Endothelial cell of umbilical vein (primary cell): ENCODE measurements around the gene ACOX3. TPM values are rescaled to one million over a fixed set of nuclear protein-coding genes. Genes with fewer than 3 reads are reported as not detected.

Source experiments
- BruUV-seq: library from RNA; stranded (reverse); fragments of 400-500 nt; replicated peaks from 2 replicates; lab custom pipeline; 2021; lab: Mats Ljungman, UMichigan
- CTCF ChIA-PET: fragments of 300-600, 350-600 bp; sonication (Branson Sonifier 250); formaldehyde crosslinking; loops from one replicate; lab custom pipeline; 2021; ENCODE audit warnings: antibody characterized with exemption, inconsistent platforms; lab: Charles Lee
- POLR2A ChIA-PET: fragments of 300-600, 350-600 bp; sonication (Branson Sonifier 250); formaldehyde crosslinking; loops from one replicate; lab custom pipeline; 2021; ENCODE audit warnings: antibody characterized with exemption, inconsistent platforms; lab: Charles Lee
- DNase-seq: peaks from one replicate; pipeline ENCODE4 v3.0.0-alpha.2; 2011; ENCODE audit warnings: low read depth, low spot score
- FAIRE-seq: peaks from 2 replicates; lab custom pipeline; 2011; peaks lifted over from hg19 to GRCh38; lab: Jason Lieb, UNC
- H2AFZ ChIP-seq: 2 replicates; pipeline ENCODE4 v1.6.0; 2012; ENCODE audit warnings: low read depth, low read length, control low read depth, inconsistent platforms
- H3K27ac ChIP-seq: 2 replicates; pipeline ENCODE4 v1.5.1; 2011; ENCODE audit warnings: low read depth, mild to moderate bottlenecking, control low read depth, low read length, moderate library complexity; ENCODE audit not compliant: insufficient read depth
- H3K27me3 ChIP-seq, 2 experiments: 2 replicates each; pipeline versions ENCODE4 v1.6.0 to v1.6.1; 2011; ENCODE audit warnings: low read length in 2 of 2, mixed read lengths in 1 of 2; ENCODE audit not compliant: control insufficient read depth in 2 of 2, insufficient read depth in 2 of 2
- H3K36me3 ChIP-seq, 2 experiments: 2 replicates in 1 of 2; 3 replicates in 1 of 2; pipeline ENCODE4 v1.5.1; 2011; ENCODE audit warnings: low read length in 2 of 2, mild to moderate bottlenecking in 1 of 2, moderate library complexity in 1 of 2; ENCODE audit not compliant: control insufficient read depth in 2 of 2, insufficient read depth in 2 of 2; ENCODE audit errors: extremely low read depth in 1 of 2
- H3K4me1 ChIP-seq: 3 replicates; pipeline ENCODE4 v1.5.1; 2011; ENCODE audit warnings: mild to moderate bottlenecking, low read length; ENCODE audit not compliant: control insufficient read depth, insufficient read depth; ENCODE audit errors: extremely low read depth
- H3K4me2 ChIP-seq: 2 replicates; pipeline ENCODE4 v1.6.1; 2011; ENCODE audit warnings: low read length, control low read depth, mixed read lengths; ENCODE audit not compliant: insufficient read depth
- H3K4me3 ChIP-seq, 3 experiments: fragments of 200-600 bp in 1 of 3; sonication (generic), shearing (Covaris generic) in 1 of 3; replicated peaks in 1 of 3; 2 replicates each; pipeline ENCODE4 v1.5.1; 2011 to 2016; ENCODE audit warnings: control low read depth in 3 of 3, low read length in 3 of 3, mild to moderate bottlenecking in 2 of 3, inconsistent platforms in 1 of 3, low read depth in 1 of 3, moderate library complexity in 1 of 3; ENCODE audit not compliant: insufficient read depth in 1 of 3
- H3K79me2 ChIP-seq: 2 replicates; pipeline ENCODE4 v1.6.0; 2012; ENCODE audit warnings: low read length, inconsistent platforms; ENCODE audit not compliant: control insufficient read depth, insufficient read depth
- H3K9ac ChIP-seq: replicated peaks from 2 replicates; pipeline ENCODE3; 2011; ENCODE audit warnings: low read length, control low read depth; ENCODE audit not compliant: insufficient read depth; ENCODE audit errors: extremely low read depth
- H3K9me1 ChIP-seq: replicated peaks from 3 replicates; pipeline ENCODE4 v1.6.0; 2011; ENCODE audit warnings: mild to moderate bottlenecking, low read length; ENCODE audit not compliant: control insufficient read depth, insufficient read depth; ENCODE audit errors: extremely low read depth
- H3K9me3 ChIP-seq: replicated peaks from 2 replicates; pipeline ENCODE4 v1.5.1; 2012; ENCODE audit warnings: low read length, inconsistent platforms; ENCODE audit not compliant: control insufficient read depth, insufficient read depth
- H4K20me1 ChIP-seq: replicated peaks from 2 replicates; pipeline ENCODE3; 2011; ENCODE audit warnings: mild to moderate bottlenecking, low read length; ENCODE audit not compliant: control insufficient read depth, insufficient read depth; ENCODE audit errors: extremely low read depth
- EZH2 ChIP-seq: IDR thresholded peaks from 2 replicates; pipeline ENCODE4 v1.6.1; 2012; ENCODE audit warnings: borderline replicate concordance, low read depth, mild to moderate bottlenecking, moderate library complexity, low read length, inconsistent platforms; ENCODE audit not compliant: severe bottlenecking
- FOS ChIP-seq: IDR thresholded peaks from 2 replicates; pipeline ENCODE4 v1.6.1; 2011; ENCODE audit warnings: mild to moderate bottlenecking, low read length, moderate library complexity, borderline replicate concordance; ENCODE audit not compliant: insufficient read depth
- GATA2 ChIP-seq: IDR thresholded peaks from 2 replicates; pipeline ENCODE4 v1.7.0; 2011; ENCODE audit warnings: low read depth, mild to moderate bottlenecking, moderate library complexity, mixed read lengths, low read length; ENCODE audit not compliant: insufficient read length, insufficient read depth
- JUN ChIP-seq: IDR thresholded peaks from 2 replicates; pipeline ENCODE4 v1.6.1; 2011; ENCODE audit warnings: borderline replicate concordance, low read depth; ENCODE audit not compliant: insufficient read length, insufficient read depth
- MYC ChIP-seq: IDR thresholded peaks from one replicate; pipeline ENCODE4 v1.6.1; 2011; ENCODE audit warnings: mild to moderate bottlenecking, low read depth, low read length
- POLR2A ChIP-seq: IDR thresholded peaks from 2 replicates; pipeline ENCODE4 v1.6.1; 2012; ENCODE audit warnings: low read depth, mild to moderate bottlenecking, control low read depth, low read length
- POLR2AphosphoS5 ChIP-seq: IDR thresholded peaks from 2 replicates; pipeline ENCODE4 v1.6.1; 2012; ENCODE audit warnings: low read depth, mild to moderate bottlenecking, control low read depth, low read length, moderate library complexity; ENCODE audit not compliant: insufficient read depth
- dilution Hi-C: fragments of 300-500 bp; cut with MboI; formaldehyde crosslinking; loops from one replicate; pipeline ENCODE4 v1.15.0; 2019; ENCODE audit warnings: low sequenced_read_pairs; ENCODE audit not compliant: extremely low pct_ligation_motif_present
- intact Hi-C: fragments of 100-400 bp; cut with micrococcal nuclease; formaldehyde crosslinking; loops from one replicate; pipeline ENCODE4 v1.10.0; 2022
- polyA plus RNA-seq, 4 experiments: library from polyadenylated mRNA; depleted of rRNA in 3 of 4; stranded (reverse) in 3 of 4; unstranded in 1 of 4; fragments of >200 nt; gene quantifications; 2 replicates each; pipeline versions ENCODE4 v1.2.1 to v1.2.3, GENCODE V29; 2011 to 2012; ENCODE audit warnings: missing spikeins in 1 of 4
- total RNA-seq: library from RNA; stranded (reverse); gene quantifications from 2 replicates; pipeline ENCODE4 v1.2.3, GENCODE V29; 2021
- TF ChIP-seq, protein P1 (sequence below): IDR thresholded peaks from 2 replicates; pipeline ENCODE4 v1.6.1; 2011; ENCODE audit not compliant: insufficient read depth, insufficient read length
- TF ChIP-seq, protein P2 (sequence below), 2 donors: IDR thresholded peaks; 1 replicate in 1 of 2; 2 replicates in 1 of 2; pipeline ENCODE4 v1.5.1; 2011; ENCODE audit warnings: low read length in 2 of 2, mild to moderate bottlenecking in 2 of 2, moderate library complexity in 2 of 2, control low read depth in 1 of 2, inconsistent platforms in 1 of 2, low read depth in 1 of 2; ENCODE audit not compliant: insufficient read depth in 1 of 2; ENCODE audit errors: extremely low read depth in 1 of 2

ACOX3 gene
- total and polyA plus RNA-seq, 2 donors (not counting 3 experiments of a cell fraction or from before 2014, with no cell fraction given), result 13.0 to 26.3 TPM

GRCh38 chr4:8465615-8466611 lies 25.4 kb upstream of the ACOX3 start:
- ChIA-PET CTCF (no interaction called here), POLR2A (no interaction called here)
- Histone ChIP-seq H3K27ac (no peak overlapping the region), H3K4me1 (no peaks in the 10 kb centered on the region), H3K4me3 (no peak overlapping the region), H3K79me2 (no peaks in the 10 kb centered on the region), H3K4me2 (no peak overlapping the region), H2AFZ (no peak overlapping the region), H3K27me3 (no peaks in the 10 kb centered on the region), H4K20me1 (no peaks in the 10 kb centered on the region), H3K9ac (no peak overlapping the region), H3K9me1 (no peaks in the 10 kb centered on the region), H3K9me3 (no peaks in the 10 kb centered on the region), H3K36me3 (peaks cover 6 to 24% of the 10 kb centered on the region in 2 experiments)
- intact Hi-C loops (no loop called here), dilution Hi-C loops (no loop called here)
- DNase-seq, result no peak
- FAIRE-seq, result no peak
- TF ChIP-seq EZH2, result no peak
- TF ChIP-seq GATA2, result no peak
- TF ChIP-seq POLR2A, result no peak
- TF ChIP-seq, protein P1, sequence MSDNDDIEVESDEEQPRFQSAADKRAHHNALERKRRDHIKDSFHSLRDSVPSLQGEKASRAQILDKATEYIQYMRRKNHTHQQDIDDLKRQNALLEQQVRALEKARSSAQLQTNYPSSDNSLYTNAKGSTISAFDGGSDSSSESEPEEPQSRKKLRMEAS, result no peak
- no peak for TF ChIP-seq POLR2AphosphoS5
- no peak for TF ChIP-seq FOS
- TF ChIP-seq, protein P2, sequence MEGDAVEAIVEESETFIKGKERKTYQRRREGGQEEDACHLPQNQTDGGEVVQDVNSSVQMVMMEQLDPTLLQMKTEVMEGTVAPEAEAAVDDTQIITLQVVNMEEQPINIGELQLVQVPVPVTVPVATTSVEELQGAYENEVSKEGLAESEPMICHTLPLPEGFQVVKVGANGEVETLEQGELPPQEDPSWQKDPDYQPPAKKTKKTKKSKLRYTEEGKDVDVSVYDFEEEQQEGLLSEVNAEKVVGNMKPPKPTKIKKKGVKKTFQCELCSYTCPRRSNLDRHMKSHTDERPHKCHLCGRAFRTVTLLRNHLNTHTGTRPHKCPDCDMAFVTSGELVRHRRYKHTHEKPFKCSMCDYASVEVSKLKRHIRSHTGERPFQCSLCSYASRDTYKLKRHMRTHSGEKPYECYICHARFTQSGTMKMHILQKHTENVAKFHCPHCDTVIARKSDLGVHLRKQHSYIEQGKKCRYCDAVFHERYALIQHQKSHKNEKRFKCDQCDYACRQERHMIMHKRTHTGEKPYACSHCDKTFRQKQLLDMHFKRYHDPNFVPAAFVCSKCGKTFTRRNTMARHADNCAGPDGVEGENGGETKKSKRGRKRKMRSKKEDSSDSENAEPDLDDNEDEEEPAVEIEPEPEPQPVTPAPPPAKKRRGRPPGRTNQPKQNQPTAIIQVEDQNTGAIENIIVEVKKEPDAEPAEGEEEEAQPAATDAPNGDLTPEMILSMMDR (IDR thresholded peaks at IDR 0.05; ENCODE audit: extremely low read depth in 1 of 2, insufficient read depth in 1 of 2, low read depth in 1 of 2, low read length in 2 of 2), result no peak
- no peak for TF ChIP-seq MYC
- no peak for TF ChIP-seq JUN
- no TSS peak for BruUV-seq
